Activated CD4-positive, alpha-beta T cell treated with anti-CD3 and anti-CD28 coated beads for 36 hours (primary cell): Measurements from ENCODE around the gene NIPBL. TPM values are rescaled to one million over a fixed set of nuclear protein-coding genes. Genes with fewer than 3 reads are reported as not detected.
"Not testable (repeated sequence)": the region's sequence is repeated elsewhere in the genome, so short reads cannot be mapped to it uniquely, and the experiment has no call there.

Source experiments
- ATAC-seq: fragments of 200-7000 bp; cut with Tn5 transposase; one replicate; pipeline ENCODE4 v1.10.0; 2021; ENCODE audit warnings: mild to moderate bottlenecking, moderate library complexity
- CTCF ChIA-PET: fragments of 350-600 bp; sonication (Branson Sonifier 250); formaldehyde crosslinking; loops from one replicate; lab custom pipeline; 2021; ENCODE audit warnings: antibody characterized with exemption; lab: Charles Lee
- POLR2A ChIA-PET: fragments of 350-600 bp; sonication (Branson Sonifier 250); formaldehyde crosslinking; loops from one replicate; lab custom pipeline; 2021; ENCODE audit warnings: antibody characterized with exemption, inconsistent platforms; lab: Charles Lee
- DNase-seq: peaks from one replicate; pipeline ENCODE4 v3.0.0-alpha.2; 2020
- H3K27ac Mint-ChIP-seq: one replicate; pipeline ENCODE4 v1.8.0; 2021; ENCODE audit warnings: mixed read lengths
- H3K27me3 Mint-ChIP-seq: one replicate; pipeline ENCODE4 v1.8.0; 2021; ENCODE audit warnings: mixed read lengths
- H3K36me3 Mint-ChIP-seq: one replicate; pipeline ENCODE4 v1.8.0; 2021; ENCODE audit warnings: low read depth, mixed read lengths
- H3K4me1 Mint-ChIP-seq: one replicate; pipeline ENCODE4 v1.8.0; 2021; ENCODE audit warnings: mixed read lengths
- H3K4me3 Mint-ChIP-seq: one replicate; pipeline ENCODE4 v1.8.0; 2021; ENCODE audit warnings: mild to moderate bottlenecking, moderate library complexity, mixed read lengths
- H3K9me3 Mint-ChIP-seq: one replicate; pipeline ENCODE4 v1.8.0; 2021; ENCODE audit warnings: low read depth, mixed read lengths
- intact Hi-C, 2 experiments: fragments of 100-400 bp; cut with DNase I in 1 of 2; cut with micrococcal nuclease in 1 of 2; formaldehyde crosslinking; loops; one replicate each; pipeline versions ENCODE4 v1.14.2 to v1.15.1; 2022 to 2024; cut with DNase I, micrococcal nuclease
- total RNA-seq, 2 experiments: library from RNA; stranded (reverse); gene quantifications; one replicate each; pipeline ENCODE4 v1.2.3, GENCODE V29; 2021

Gene NIPBL
- total RNA-seq, 2 experiments from 2014 or later, result 42.7 to 50.9 TPM

- Mint-ChIP-seq H3K4me1 (peaks cover 70% of the 10 kb centered on the region), H3K9me3 (peaks cover 18% of the 10 kb centered on the region), H3K4me3 (no peak overlapping the region), H3K27me3 (no peaks in the 10 kb centered on the region), H3K27ac (no peak overlapping the region), H3K36me3 (peaks cover 18% of the 10 kb centered on the region)
- intact Hi-C loops, result no loop called here
- no peak for ATAC-seq
- DNase-seq, result no peak
- POLR2A ChIA-PET, result no interaction called here
- CTCF ChIA-PET, result no interaction called here
These were observed 25.8 kb downstream of the NIPBL start for GRCh38 chr5:36902353-36902752.

- no peaks in the 10 kb centered on the region for H3K27me3 Mint-ChIP-seq
- CTCF ChIA-PET, result interaction anchor here (0.6 to 1.0 kb wide), 2 partner anchors 20 to 130 kb away, joined by 3 read pairs; no protein-coding TSS in a partner anchor
- H3K4me1 Mint-ChIP-seq, result peaks cover 72% of the 10 kb centered on the region
- peaks cover 18% of the 10 kb centered on the region for H3K9me3 Mint-ChIP-seq
- H3K4me3 Mint-ChIP-seq, result no peak overlapping the region
- ATAC-seq (peak; percentile 9), DNase-seq (no peak)
- POLR2A ChIA-PET, result no interaction called here
- intact Hi-C loops, result no loop called here
- H3K36me3 Mint-ChIP-seq, result peaks cover 17% of the 10 kb centered on the region
- H3K27ac Mint-ChIP-seq, result no peak overlapping the region
These were observed 28.1 kb downstream of the NIPBL start for GRCh38 chr5:36904677-36905076.

GRCh38 chr5:36908544-36909260 lies 32.1 kb downstream of the NIPBL start:
- POLR2A ChIA-PET, result no interaction called here

GRCh38 chr5:36915653-36916052 lies 39.1 kb downstream of the NIPBL start:
- ChIA-PET POLR2A (no interaction called here), CTCF (interaction anchor here (0.6 to 1.3 kb wide), 4 partner anchors 9 to 29 kb away, joined by 3 to 5 read pairs (median 4); no protein-coding TSS in a partner anchor)
- Mint-ChIP-seq H3K9me3 (peaks cover 3% of the 10 kb centered on the region), H3K36me3 (peaks cover 12% of the 10 kb centered on the region), H3K4me3 (no peak overlapping the region), H3K4me1 (peaks cover 32% of the 10 kb centered on the region), H3K27ac (no peak overlapping the region), H3K27me3 (no peaks in the 10 kb centered on the region)
- DNase-seq, result no peak
- intact Hi-C loops, result no loop called here
- no peak for ATAC-seq

More at GRCh38 chr5:36908544-36909260, 32.1 kb downstream of the NIPBL start:
- peaks cover 3% of the 10 kb centered on the region for H3K36me3 Mint-ChIP-seq
- ATAC-seq, result no peak
- peaks cover 6% of the 10 kb centered on the region for H3K9me3 Mint-ChIP-seq
- no peak overlapping the region for H3K4me3 Mint-ChIP-seq
- no peak overlapping the region for H3K27ac Mint-ChIP-seq
- no peak for DNase-seq
- peaks cover 47% of the 10 kb centered on the region for H3K4me1 Mint-ChIP-seq
- intact Hi-C loops, result no loop called here
- H3K27me3 Mint-ChIP-seq, result no peaks in the 10 kb centered on the region
- CTCF ChIA-PET, result interaction anchor here (0.8 to 1.0 kb wide), 4 partner anchors 14 to 667 kb away, joined by 3 to 4 read pairs (median 3); no protein-coding TSS in a partner anchor

GRCh38 chr5:36916614-36917013 lies 40.0 kb downstream of the NIPBL start:
- H3K9me3 Mint-ChIP-seq, POLR2A ChIA-PET, DNase-seq, intact Hi-C loops, ATAC-seq, H3K4me3 Mint-ChIP-seq, H3K27ac Mint-ChIP-seq, H3K27me3 Mint-ChIP-seq, CTCF ChIA-PET: not testable (repeated sequence)
- H3K36me3 Mint-ChIP-seq, result peaks cover 12% of the 10 kb centered on the region
- H3K4me1 Mint-ChIP-seq, result peaks cover 40% of the 10 kb centered on the region

- DNase-seq, H3K27ac Mint-ChIP-seq, H3K9me3 Mint-ChIP-seq, H3K27me3 Mint-ChIP-seq, H3K4me3 Mint-ChIP-seq, ATAC-seq, intact Hi-C loops, POLR2A ChIA-PET, CTCF ChIA-PET: not testable (repeated sequence)
- peaks cover 12% of the 10 kb centered on the region for H3K36me3 Mint-ChIP-seq
- peaks cover 40% of the 10 kb centered on the region for H3K4me1 Mint-ChIP-seq
These were observed 40.8 kb downstream of the NIPBL start for GRCh38 chr5:36917358-36917757.

- Mint-ChIP-seq H3K36me3 (peaks cover 12% of the 10 kb centered on the region), H3K4me3 (no peak overlapping the region), H3K27me3 (no peaks in the 10 kb centered on the region), H3K27ac (no peak overlapping the region), H3K4me1 (peaks cover 33% of the 10 kb centered on the region), H3K9me3 (peaks cover 3% of the 10 kb centered on the region)
- intact Hi-C loops, result no loop called here
- CTCF ChIA-PET, result interaction anchor here (1.0 to 1.3 kb wide), 2 partner anchors 38 to 229 kb away, joined by 3 read pairs; no protein-coding TSS in a partner anchor
- POLR2A ChIA-PET, result no interaction called here
- ATAC-seq, result no peak
- no peak for DNase-seq
These were observed 42.7 kb downstream of the NIPBL start for GRCh38 chr5:36919238-36919637.

GRCh38 chr5:36919650-36920049 lies 43.1 kb downstream of the NIPBL start:
- H3K4me3 Mint-ChIP-seq, result no peak overlapping the region
- no peak for ATAC-seq
- no peaks in the 10 kb centered on the region for H3K27me3 Mint-ChIP-seq
- H3K36me3 Mint-ChIP-seq, result peaks cover 12% of the 10 kb centered on the region
- H3K4me1 Mint-ChIP-seq, result peaks cover 36% of the 10 kb centered on the region
- CTCF ChIA-PET, result interaction anchor here (0.6 to 1.3 kb wide), 3 partner anchors 38 to 229 kb away, joined by 3 read pairs; no protein-coding TSS in a partner anchor
- DNase-seq, result no peak
- no peak overlapping the region for H3K27ac Mint-ChIP-seq
- intact Hi-C loops, result no loop called here
- POLR2A ChIA-PET, result no interaction called here
- peaks cover 3% of the 10 kb centered on the region for H3K9me3 Mint-ChIP-seq

- H3K9me3 Mint-ChIP-seq, result no peaks in the 10 kb centered on the region
- intact Hi-C loops, result loop anchor here in 1 of 2 experiments (2.0 kb wide), 1 partner anchor 16 kb away; no protein-coding TSS in a partner anchor
- POLR2A ChIA-PET, result no interaction called here
- ATAC-seq, result peak; percentile 78
- H3K4me1 Mint-ChIP-seq, result peaks cover 66% of the 10 kb centered on the region
- CTCF ChIA-PET, result no interaction called here
- H3K4me3 Mint-ChIP-seq, result no peak overlapping the region
- no peaks in the 10 kb centered on the region for H3K36me3 Mint-ChIP-seq
- H3K27ac Mint-ChIP-seq, result no peak overlapping the region
- H3K27me3 Mint-ChIP-seq, result no peaks in the 10 kb centered on the region
- DNase-seq, result no peak
These were observed 52.4 kb downstream of the NIPBL start for GRCh38 chr5:36928947-36929346.

GRCh38 chr5:36929438-36929837 lies 52.9 kb downstream of the NIPBL start:
- H3K27ac Mint-ChIP-seq, result no peak overlapping the region
- no peaks in the 10 kb centered on the region for H3K36me3 Mint-ChIP-seq
- no peaks in the 10 kb centered on the region for H3K27me3 Mint-ChIP-seq
- no peaks in the 10 kb centered on the region for H3K9me3 Mint-ChIP-seq
- ATAC-seq (no peak), DNase-seq (no peak)
- ChIA-PET POLR2A (no interaction called here), CTCF (interaction anchor here (1.9 kb wide), 1 partner anchor 17 kb away, joined by 6 read pairs; no protein-coding TSS in a partner anchor)
- H3K4me1 Mint-ChIP-seq, result peaks cover 69% of the 10 kb centered on the region
- intact Hi-C loops, result loop anchor here in 1 of 2 experiments (2.0 kb wide), 1 partner anchor 17 kb away; no protein-coding TSS in a partner anchor
- H3K4me3 Mint-ChIP-seq, result no peak overlapping the region

GRCh38 chr5:36932056-36932455 lies 55.5 kb downstream of the NIPBL start:
- Mint-ChIP-seq H3K4me3 (no peak overlapping the region), H3K27me3 (no peaks in the 10 kb centered on the region), H3K9me3 (no peaks in the 10 kb centered on the region), H3K27ac (no peak overlapping the region), H3K36me3 (peaks cover 2% of the 10 kb centered on the region), H3K4me1 (peaks cover 73% of the 10 kb centered on the region)
- ChIA-PET POLR2A (no interaction called here), CTCF (interaction anchor here (0.7 kb wide), 1 partner anchor 35 kb away, joined by 3 read pairs; no protein-coding TSS in a partner anchor)
- intact Hi-C loops, result no loop called here
- ATAC-seq (no peak), DNase-seq (no peak)

GRCh38 chr5:36932699-36933098 lies 56.1 kb downstream of the NIPBL start:
- ChIA-PET CTCF (no interaction called here), POLR2A (no interaction called here)
- H3K4me3 Mint-ChIP-seq, result no peak overlapping the region
- H3K27ac Mint-ChIP-seq, result no peak overlapping the region
- no peak for ATAC-seq
- intact Hi-C loops, result no loop called here
- no peaks in the 10 kb centered on the region for H3K9me3 Mint-ChIP-seq
- peaks cover 70% of the 10 kb centered on the region for H3K4me1 Mint-ChIP-seq
- DNase-seq, result no peak
- H3K36me3 Mint-ChIP-seq, result peaks cover 2% of the 10 kb centered on the region
- H3K27me3 Mint-ChIP-seq, result no peaks in the 10 kb centered on the region
